H1 (cell line): ENCODE data around the gene SOCS3. TPM values are rescaled to one million over a fixed set of nuclear protein-coding genes. Genes with fewer than 3 reads are reported as not detected.

Experiments used
- CTCF ChIA-PET: fragments of 300-600 bp; sonication (Branson Sonifier 250); formaldehyde crosslinking; loops from one replicate; lab custom pipeline; 2021; ENCODE audit not compliant: partially characterized antibody; lab: Charles Lee
- POLR2A ChIA-PET: fragments of 300-600 bp; sonication (Branson Sonifier 250); formaldehyde crosslinking; loops from one replicate; lab custom pipeline; 2021; ENCODE audit warnings: inconsistent platforms; ENCODE audit not compliant: partially characterized antibody; lab: Charles Lee
- DNase-seq, 2 experiments: peaks; one replicate each; pipeline versions ENCODE4 v3.0.0 to v3.0.0-alpha.2; 2010 to 2022; ENCODE audit warnings: low spot score in 2 of 2, low read depth in 1 of 2, mixed read lengths in 1 of 2
- FAIRE-seq: peaks from 2 replicates; lab custom pipeline; 2011; peaks lifted over from hg19 to GRCh38; lab: Jason Lieb, UNC
- H2AFZ ChIP-seq: 2 replicates; pipeline ENCODE4 v1.8.1; 2012; ENCODE audit warnings: low read length, inconsistent platforms
- H2AK5ac ChIP-seq: 2 replicates; pipeline ENCODE4 v1.6.1; 2013; ENCODE audit warnings: low read depth, low read length
- H2BK120ac ChIP-seq: replicated peaks from 2 replicates; pipeline ENCODE3; 2013; ENCODE audit warnings: low read depth, low read length, inconsistent platforms
- H2BK12ac ChIP-seq: 2 replicates; pipeline ENCODE4 v1.6.1; 2013; ENCODE audit warnings: low read depth, low read length
- H2BK15ac ChIP-seq: 2 replicates; pipeline ENCODE4 v1.6.1; 2013; ENCODE audit warnings: low read length
- H2BK20ac ChIP-seq: 2 replicates; pipeline ENCODE4 v1.6.1; 2013; ENCODE audit warnings: low read length
- H2BK5ac ChIP-seq: 2 replicates; pipeline ENCODE4 v1.6.1; 2013; ENCODE audit warnings: low read depth, low read length
- H3K14ac ChIP-seq: 2 replicates; pipeline ENCODE4 v1.6.1; 2013; ENCODE audit warnings: inconsistent platforms; ENCODE audit not compliant: insufficient read length
- H3K18ac ChIP-seq: 2 replicates; pipeline ENCODE4 v1.6.1; 2013; ENCODE audit warnings: low read length; ENCODE audit errors: extremely low read depth
- H3K23ac ChIP-seq: 2 replicates; pipeline ENCODE4 v1.6.1; 2013; ENCODE audit warnings: inconsistent platforms; ENCODE audit not compliant: insufficient read length
- H3K23me2 ChIP-seq: 2 replicates; pipeline ENCODE4 v1.6.1; 2013; ENCODE audit warnings: low read depth, low read length
- H3K27ac ChIP-seq: 2 replicates; pipeline ENCODE4 v1.6.1; 2011; ENCODE audit warnings: low read depth, low read length, inconsistent platforms
- H3K27me3 ChIP-seq, 4 experiments: replicated peaks in 1 of 4; 1 replicate in 1 of 4; 2 replicates in 3 of 4; pipeline versions ENCODE4 v1.6.1 to v1.8.1; 2011 to 2013; ENCODE audit warnings: low read length in 3 of 4, mild to moderate bottlenecking in 3 of 4, inconsistent platforms in 2 of 4, mixed read lengths in 2 of 4, moderate library complexity in 1 of 4; ENCODE audit not compliant: control insufficient read depth in 3 of 4, insufficient read depth in 3 of 4; ENCODE audit errors: extremely low read depth in 1 of 4
- H3K36me3 ChIP-seq, 4 experiments: 2 replicates each; pipeline versions ENCODE4 v1.6.1 to v1.8.1; 2011 to 2013; ENCODE audit warnings: mild to moderate bottlenecking in 4 of 4, low read length in 3 of 4, moderate library complexity in 2 of 4, control low read depth in 1 of 4, inconsistent platforms in 1 of 4; ENCODE audit not compliant: insufficient read depth in 4 of 4, control insufficient read depth in 2 of 4
- H3K4ac ChIP-seq: replicated peaks from 2 replicates; pipeline ENCODE3; 2013; ENCODE audit warnings: low read length, low read depth, mixed read lengths, inconsistent platforms; ENCODE audit not compliant: insufficient read length
- H3K4me1 ChIP-seq, 4 experiments: replicated peaks in 1 of 4; 1 replicate in 1 of 4; 2 replicates in 3 of 4; pipeline versions ENCODE4 v1.6.1 to v1.8.1; 2011 to 2013; ENCODE audit warnings: low read length in 3 of 4, inconsistent platforms in 2 of 4, mixed read lengths in 1 of 4; ENCODE audit not compliant: insufficient read depth in 4 of 4, control insufficient read depth in 3 of 4
- H3K4me2 ChIP-seq, 2 experiments: 2 replicates each; pipeline versions ENCODE4 v1.6.1 to v1.8.1; 2011 to 2013; ENCODE audit warnings: low read depth in 2 of 2, low read length in 2 of 2, control low read depth in 1 of 2, inconsistent platforms in 1 of 2, mild to moderate bottlenecking in 1 of 2; ENCODE audit not compliant: insufficient read depth in 1 of 2
- H3K4me3 ChIP-seq, 4 experiments: fragments of 200-600, 300-600 bp in 1 of 4; sonication (generic), shearing (Covaris generic), sonication (Bioruptor Twin) in 1 of 4; 2 replicates each; pipeline versions ENCODE4 v1.5.1 to v1.8.1; 2011 to 2016; ENCODE audit warnings: low read length in 4 of 4, low read depth in 3 of 4, control low read depth in 2 of 4, inconsistent platforms in 2 of 4, mild to moderate bottlenecking in 2 of 4, mixed read lengths in 1 of 4, moderate library complexity in 1 of 4; ENCODE audit not compliant: insufficient read depth in 2 of 4; ENCODE audit errors: extremely low read depth in 1 of 4
- H3K56ac ChIP-seq: replicated peaks from 2 replicates; pipeline ENCODE3; 2013; ENCODE audit warnings: low read depth, mild to moderate bottlenecking, mixed read lengths, low read length, inconsistent platforms; ENCODE audit not compliant: insufficient read length
- H3K79me1 ChIP-seq: 2 replicates; pipeline ENCODE4 v1.6.1; 2013; ENCODE audit warnings: low read depth, low read length, control low read depth
- H3K79me2 ChIP-seq, 2 experiments: 2 replicates each; pipeline versions ENCODE4 v1.6.1 to v1.8.1; 2012 to 2013; ENCODE audit warnings: low read length in 2 of 2, mild to moderate bottlenecking in 2 of 2, inconsistent platforms in 1 of 2; ENCODE audit not compliant: insufficient read depth in 2 of 2, control insufficient read depth in 1 of 2
- H3K9ac ChIP-seq, 4 experiments: replicated peaks in 1 of 4; 1 replicate in 1 of 4; 2 replicates in 3 of 4; pipeline versions ENCODE4 v1.6.1 to v1.8.1; 2011 to 2013; ENCODE audit warnings: low read depth in 3 of 4, low read length in 3 of 4, control low read depth in 2 of 4, mild to moderate bottlenecking in 2 of 4, moderate library complexity in 2 of 4, inconsistent platforms in 1 of 4; ENCODE audit errors: extremely low read depth in 1 of 4
- H3K9me3 ChIP-seq, 2 experiments: 2 replicates each; pipeline versions ENCODE4 v1.6.1 to v1.8.1; 2012 to 2013; ENCODE audit warnings: mild to moderate bottlenecking in 2 of 2, moderate library complexity in 2 of 2, control low read depth in 1 of 2, inconsistent platforms in 1 of 2, low read depth in 1 of 2, low read length in 1 of 2, mixed read lengths in 1 of 2; ENCODE audit not compliant: insufficient read depth in 2 of 2
- H4K20me1 ChIP-seq, 2 experiments: replicated peaks in 1 of 2; 2 replicates each; pipeline versions ENCODE3 to v1.8.1; 2011 to 2013; ENCODE audit warnings: inconsistent platforms in 2 of 2, low read length in 2 of 2, mild to moderate bottlenecking in 1 of 2; ENCODE audit not compliant: insufficient read depth in 2 of 2, control insufficient read depth in 1 of 2
- H4K5ac ChIP-seq: 2 replicates; pipeline ENCODE4 v1.6.1; 2013; ENCODE audit warnings: low read length, low read depth, mixed read lengths, inconsistent platforms; ENCODE audit not compliant: insufficient read length
- H4K8ac ChIP-seq: 2 replicates; pipeline ENCODE4 v1.8.0; 2013; ENCODE audit warnings: mild to moderate bottlenecking, moderate library complexity, low read length, inconsistent platforms; ENCODE audit not compliant: insufficient read depth; ENCODE audit errors: extremely low read depth
- H4K91ac ChIP-seq: replicated peaks from 2 replicates; pipeline ENCODE3; 2013; ENCODE audit warnings: low read length, mixed read lengths, inconsistent platforms; ENCODE audit not compliant: insufficient read length
- CEBPB ChIP-seq: IDR thresholded peaks from 2 replicates; pipeline ENCODE4 v1.6.1; 2012; ENCODE audit warnings: low read depth, low read length
- HDAC2 ChIP-seq, 2 experiments: fragments of 300-600 bp in 1 of 2; sonication (generic) in 1 of 2; IDR thresholded peaks; 2 replicates each; pipeline ENCODE4 v1.6.1; 2011 to 2012; ENCODE audit warnings: low read depth in 2 of 2, low read length in 2 of 2, mild to moderate bottlenecking in 2 of 2, moderate library complexity in 2 of 2, borderline replicate concordance in 1 of 2, inconsistent platforms in 1 of 2
- JUND ChIP-seq: IDR thresholded peaks from 2 replicates; pipeline ENCODE4 v1.6.1; 2011; ENCODE audit warnings: mild to moderate bottlenecking, improper control_type of control experiment, low read length
- SIX5 ChIP-seq: IDR thresholded peaks from 2 replicates; pipeline ENCODE4 v1.6.1; 2011; ENCODE audit warnings: mild to moderate bottlenecking, low read depth, low read length
- WGBS, 2 experiments: shearing (Covaris generic) in 1 of 2; methylation state at CpG; one replicate each; pipeline versions ENCODE4 v1.1.6 to v1.1.7; 2013 to 2015; ENCODE audit warnings: low lambda C conversion rate in 2 of 2, mixed read lengths in 2 of 2, inconsistent platforms in 1 of 2, low coverage in 1 of 2, missing lambda C conversion rate in 1 of 2; ENCODE audit not compliant: insufficient replicate concordance in 2 of 2, insufficient coverage in 1 of 2, insufficient read length in 1 of 2; ENCODE audit errors: extremely low coverage in 1 of 2, missing lambda C conversion rate in 1 of 2; 5-methylcytosine and 5-hydroxymethylcytosine counted together
- polyA plus RNA-seq, 7 experiments: library from polyadenylated mRNA; depleted of rRNA in 3 of 7; stranded (reverse) in 5 of 7; unstranded in 2 of 7; fragments of >200 nt in 5 of 7; fragments of 200-250 nt in 2 of 7; gene quantifications; 1 replicate in 5 of 7; 2 replicates in 1 of 7; 4 replicates in 1 of 7; pipeline versions ENCODE4 v1.2.1 to v1.2.3, GENCODE V29; 2011 to 2013; ENCODE audit warnings: missing spikeins in 2 of 7, mixed read lengths in 2 of 7
- total RNA-seq: library from RNA; stranded (reverse); fragmentation: NEBNext Ultra II Directional; extraction: Animal tissue kit (Norgen Biotek cat#: 25700); gene quantifications from 2 replicates; pipeline ENCODE4 v1.2.1, GENCODE V29; 2021

SOCS3 gene
- total and polyA plus RNA-seq, 2 of the 8 experiments (the other 6 are each of a cell fraction or from before 2014, with no cell fraction given): 10.1 to 47.9 TPM

GRCh38 chr17:78401891-78402290 is 42.0 kb upstream of the SOCS3 start:
- Histone ChIP-seq H3K9ac (no peak overlapping the region), H2BK12ac (no peak overlapping the region), H3K4me2 (no peak overlapping the region), H3K4me1 (peaks cover 0 to 2% (median under 1%) of the 10 kb centered on the region in 4 experiments; a peak in 4 of 7 replicates), H3K56ac (no peak overlapping the region), H3K14ac (no peak overlapping the region), H3K4me3 (no peak overlapping the region), H3K79me1 (peaks cover 5% of the 10 kb centered on the region), H4K91ac (no peak overlapping the region), H3K9me3 (no peaks in the 10 kb centered on the region), H3K79me2 (peaks cover 0 to 55% of the 10 kb centered on the region in 2 experiments; a peak in 2 of 4 replicates), H3K4ac (no peak overlapping the region), H3K36me3 (peaks cover 36 to 69% (median 64%) of the 10 kb centered on the region in 4 experiments), H3K23me2 (no peaks in the 10 kb centered on the region), H2BK15ac (no peak overlapping the region), H3K27me3 (no peaks in the 10 kb centered on the region), H4K5ac (no peak overlapping the region), H2BK120ac (no peak overlapping the region), H2BK20ac (no peak overlapping the region), H2BK5ac (no peak overlapping the region), H4K8ac (no peak overlapping the region), H3K27ac (0 out of 2 replicates have a peak overlapping the region, but pooled peaks have one; percentile 4), H2AFZ (no peak overlapping the region), H3K23ac (no peak overlapping the region), H3K18ac (no peak overlapping the region), H2AK5ac (no peak overlapping the region), H4K20me1 (peaks cover 13 to 34% of the 10 kb centered on the region in 2 experiments)
- 87% methylated on average over 8 of the region's 8 CpGs; no CpG with 5 or more reads in 1 of the 2 experiments for WGBS, 2 experiments
- no peak for FAIRE-seq
- ChIA-PET CTCF (interaction anchor here (0.8 to 6.5 kb wide), 11 partner anchors 11 to 44 kb away, joined by 3 to 45 read pairs (median 3); no protein-coding TSS in a partner anchor), POLR2A (interaction anchor here (0.8 to 2.1 kb wide), 7 partner anchors 9 to 42 kb away, joined by 3 to 7 read pairs (median 3); partner anchors contain the start of genes PGS1 and SOCS3)
- DNase-seq: no peak
- TF ChIP-seq JUND (no peak), HDAC2 (IDR thresholded peaks at IDR 0.05; ENCODE audit: borderline replicate concordance in 1 of 2, low read depth in 2 of 2, low read length in 2 of 2) (no peak), SIX5 (no peak), CEBPB (no peak)
